Glutamatergic neuron (in vitro differentiated cells): ENCODE measurements around the gene DOK3. TPM values are rescaled to one million over a fixed set of nuclear protein-coding genes. Genes with fewer than 3 reads are reported as not detected.
A peak's percentile ranks its signal among the peaks of the same experiment; 100 is the strongest.

Experiments used
- DNase-seq: peaks from one replicate; pipeline ENCODE4 v3.0.0; 2022
- H3K27ac Mint-ChIP-seq: one replicate; pipeline ENCODE4 v1.8.0; 2020; ENCODE audit warnings: mild to moderate bottlenecking, mixed read lengths, inconsistent platforms; ENCODE audit not compliant: unreplicated experiment
- H3K27me3 Mint-ChIP-seq: one replicate; pipeline ENCODE4 v1.8.0; 2020; ENCODE audit warnings: mild to moderate bottlenecking, moderate library complexity, mixed read lengths, inconsistent platforms; ENCODE audit not compliant: unreplicated experiment
- H3K36me3 Mint-ChIP-seq: one replicate; pipeline ENCODE4 v1.8.0; 2020; ENCODE audit warnings: mild to moderate bottlenecking, mixed read lengths, inconsistent platforms; ENCODE audit not compliant: unreplicated experiment
- H3K4me1 Mint-ChIP-seq: one replicate; pipeline ENCODE4 v1.8.0; 2020; ENCODE audit warnings: mild to moderate bottlenecking, low read depth, mixed read lengths, inconsistent platforms; ENCODE audit not compliant: unreplicated experiment
- H3K4me3 Mint-ChIP-seq: one replicate; pipeline ENCODE4 v1.8.0; 2020; ENCODE audit warnings: mild to moderate bottlenecking, mixed read lengths, inconsistent platforms; ENCODE audit not compliant: unreplicated experiment
- H3K9me3 Mint-ChIP-seq: one replicate; pipeline ENCODE4 v1.8.0; 2020; ENCODE audit warnings: mild to moderate bottlenecking, moderate library complexity, mixed read lengths, inconsistent platforms; ENCODE audit not compliant: unreplicated experiment
- total RNA-seq: library from RNA; stranded (reverse); fragmentation: NEBNext Ultra II Directional; extraction: Animal tissue kit (Norgen Biotek cat#: 25700); gene quantifications from one replicate; pipeline ENCODE4 v1.2.1, GENCODE V29; 2021; ENCODE audit not compliant: unreplicated experiment
- TF ChIP-seq, protein P1 (sequence below): fragments of 200-600 bp; sonication (generic); IDR thresholded peaks from one replicate; pipeline ENCODE4 v1.5.0; 2021; ENCODE audit not compliant: partially characterized antibody, unreplicated experiment

DOK3 gene
- total RNA-seq, 1 donor from 2014 or later, result 29.2 TPM

DNA sequence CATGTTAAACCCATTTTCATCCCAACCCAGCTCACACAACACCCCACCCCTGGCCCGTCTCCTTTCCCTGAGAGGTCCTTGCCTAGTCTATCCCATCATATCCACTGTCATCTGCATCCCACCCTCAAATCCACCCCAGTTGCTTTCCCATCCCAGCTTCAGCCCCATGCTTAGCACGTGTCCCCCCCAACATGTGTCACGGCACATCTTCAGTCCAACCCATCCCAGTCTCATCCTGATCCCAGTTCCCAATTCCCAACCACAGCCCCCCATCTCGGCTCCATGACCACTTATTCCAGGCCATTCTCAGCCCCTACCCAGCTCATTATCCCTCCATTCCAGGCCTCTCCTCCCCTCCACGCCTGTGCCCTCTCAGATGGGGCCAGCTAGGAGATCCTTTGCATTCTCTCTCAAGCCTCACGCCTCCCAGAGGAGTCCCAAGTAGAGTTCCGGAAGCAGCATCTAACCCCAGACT lies 35.6 kb downstream of the DOK3 start:
- peak overlapping the region; percentile 95 for H3K27ac Mint-ChIP-seq
- H3K9me3 Mint-ChIP-seq, result peaks cover 45% of the 10 kb centered on the region
- DNase-seq, result no peak
- TF ChIP-seq, protein P1, sequence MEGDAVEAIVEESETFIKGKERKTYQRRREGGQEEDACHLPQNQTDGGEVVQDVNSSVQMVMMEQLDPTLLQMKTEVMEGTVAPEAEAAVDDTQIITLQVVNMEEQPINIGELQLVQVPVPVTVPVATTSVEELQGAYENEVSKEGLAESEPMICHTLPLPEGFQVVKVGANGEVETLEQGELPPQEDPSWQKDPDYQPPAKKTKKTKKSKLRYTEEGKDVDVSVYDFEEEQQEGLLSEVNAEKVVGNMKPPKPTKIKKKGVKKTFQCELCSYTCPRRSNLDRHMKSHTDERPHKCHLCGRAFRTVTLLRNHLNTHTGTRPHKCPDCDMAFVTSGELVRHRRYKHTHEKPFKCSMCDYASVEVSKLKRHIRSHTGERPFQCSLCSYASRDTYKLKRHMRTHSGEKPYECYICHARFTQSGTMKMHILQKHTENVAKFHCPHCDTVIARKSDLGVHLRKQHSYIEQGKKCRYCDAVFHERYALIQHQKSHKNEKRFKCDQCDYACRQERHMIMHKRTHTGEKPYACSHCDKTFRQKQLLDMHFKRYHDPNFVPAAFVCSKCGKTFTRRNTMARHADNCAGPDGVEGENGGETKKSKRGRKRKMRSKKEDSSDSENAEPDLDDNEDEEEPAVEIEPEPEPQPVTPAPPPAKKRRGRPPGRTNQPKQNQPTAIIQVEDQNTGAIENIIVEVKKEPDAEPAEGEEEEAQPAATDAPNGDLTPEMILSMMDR, result no peak
- H3K4me3 Mint-ChIP-seq, result peak overlapping the region; percentile 80
- peaks cover 54% of the 10 kb centered on the region for H3K27me3 Mint-ChIP-seq
- no peaks in the 10 kb centered on the region for H3K36me3 Mint-ChIP-seq
- peaks cover 44% of the 10 kb centered on the region for H3K4me1 Mint-ChIP-seq

DNA sequence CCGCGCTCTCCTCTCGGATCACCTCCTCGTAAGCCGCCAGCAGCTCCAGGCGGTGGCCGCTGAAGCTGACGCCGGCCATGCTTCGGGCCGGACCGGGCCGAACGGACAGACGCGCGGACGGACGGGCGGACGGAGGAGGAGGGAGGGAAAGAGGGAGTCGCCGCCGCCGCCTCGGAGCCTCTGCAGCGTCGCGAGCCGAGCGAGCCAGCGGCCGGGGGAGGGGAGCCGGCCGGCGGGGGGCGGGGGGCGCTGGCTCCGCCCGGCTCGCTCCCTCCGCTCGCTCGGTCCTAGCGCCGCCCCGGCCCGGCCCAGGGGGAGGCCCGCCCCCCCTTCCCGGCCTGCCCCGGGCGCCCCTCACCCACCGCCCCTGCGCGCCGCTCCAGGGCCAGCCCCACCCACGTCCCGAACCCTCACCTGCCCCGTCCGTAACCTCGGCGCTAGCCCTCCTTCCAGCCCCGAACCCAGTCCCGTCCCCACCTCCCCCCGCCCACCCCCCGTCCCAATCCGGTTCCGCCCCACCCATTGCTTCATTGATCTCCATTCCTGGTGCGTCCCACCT lies 36.1 kb downstream of the DOK3 start, which contains the start of gene DBN1:
Gene DBN1 (minus strand): TSS at position 192 of the 559 bp plus-strand sequence. CDS start 113 bp downstream, at position 79.
- no peaks in the 10 kb centered on the region for H3K36me3 Mint-ChIP-seq
- peak within 1 kb of the TSS; percentile 80 for H3K4me3 Mint-ChIP-seq
- H3K27ac Mint-ChIP-seq, result peak within 1 kb of the TSS; percentile 95
- TF ChIP-seq, protein P1, result no peak
- H3K27me3 Mint-ChIP-seq, result peaks cover 59% of the 10 kb centered on the region
- DNase-seq, result peak; percentile 81
- peaks cover 50% of the 10 kb centered on the region for H3K9me3 Mint-ChIP-seq
- H3K4me1 Mint-ChIP-seq, result peaks cover 47% of the 10 kb centered on the region

DNA sequence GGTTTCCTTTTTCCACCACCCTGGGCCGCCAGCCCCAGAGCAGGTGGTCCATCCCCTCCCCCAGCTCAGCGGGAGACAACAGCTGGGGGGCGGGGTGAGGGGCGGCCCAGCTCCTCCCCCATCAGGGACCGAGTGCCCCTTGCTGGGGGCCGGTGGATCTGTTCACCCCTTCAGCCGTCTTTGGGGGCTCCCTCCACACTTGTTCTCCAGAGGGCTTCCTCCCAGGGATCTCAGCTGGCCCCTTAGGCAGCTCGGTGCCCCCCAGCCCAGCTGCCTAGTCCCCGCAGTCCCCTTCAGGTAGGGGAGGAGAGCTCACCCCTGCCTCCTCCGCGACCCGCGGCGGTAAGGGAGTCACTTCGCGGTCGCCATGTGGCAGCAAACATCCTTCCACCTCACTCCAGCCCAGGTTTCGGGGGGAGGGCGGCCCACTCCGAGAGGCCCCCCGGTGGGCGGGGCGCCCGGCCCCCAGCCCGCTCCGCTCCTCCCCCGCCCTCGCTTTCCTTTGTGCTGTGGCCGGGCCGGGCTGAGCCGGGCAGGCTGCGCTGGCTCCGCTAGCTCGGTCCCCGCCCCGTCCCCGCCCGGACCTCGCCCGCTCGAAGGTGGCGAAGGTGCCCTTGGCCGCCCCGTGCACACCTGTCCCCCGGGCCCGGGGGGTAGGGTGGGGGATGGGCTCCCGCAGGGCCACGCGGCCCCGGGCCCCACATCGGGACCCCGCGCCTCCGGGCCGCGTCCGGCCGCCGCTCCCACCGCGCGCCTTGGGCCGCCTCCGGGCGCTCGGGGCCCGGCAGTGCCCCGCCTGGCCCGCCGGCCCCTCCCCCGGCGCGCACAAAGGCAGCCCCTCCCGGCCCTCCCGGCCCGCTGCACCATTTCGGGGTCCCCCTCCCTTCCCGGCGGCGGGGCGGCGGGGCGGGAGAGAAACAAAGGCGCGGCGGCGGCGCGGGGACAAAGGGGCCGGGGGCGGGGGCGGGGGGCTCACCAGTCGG lies 36.9 kb downstream of the DOK3 start:
- Mint-ChIP-seq H3K9me3 (peaks cover 53% of the 10 kb centered on the region), H3K27me3 (peaks cover 62% of the 10 kb centered on the region), H3K4me1 (peaks cover 46% of the 10 kb centered on the region), H3K36me3 (no peaks in the 10 kb centered on the region), H3K27ac (peak overlapping the region; percentile 100), H3K4me3 (peak overlapping the region; percentile 95)
- TF ChIP-seq, protein P1, result no peak
- peak; percentile 86 for DNase-seq

DNA sequence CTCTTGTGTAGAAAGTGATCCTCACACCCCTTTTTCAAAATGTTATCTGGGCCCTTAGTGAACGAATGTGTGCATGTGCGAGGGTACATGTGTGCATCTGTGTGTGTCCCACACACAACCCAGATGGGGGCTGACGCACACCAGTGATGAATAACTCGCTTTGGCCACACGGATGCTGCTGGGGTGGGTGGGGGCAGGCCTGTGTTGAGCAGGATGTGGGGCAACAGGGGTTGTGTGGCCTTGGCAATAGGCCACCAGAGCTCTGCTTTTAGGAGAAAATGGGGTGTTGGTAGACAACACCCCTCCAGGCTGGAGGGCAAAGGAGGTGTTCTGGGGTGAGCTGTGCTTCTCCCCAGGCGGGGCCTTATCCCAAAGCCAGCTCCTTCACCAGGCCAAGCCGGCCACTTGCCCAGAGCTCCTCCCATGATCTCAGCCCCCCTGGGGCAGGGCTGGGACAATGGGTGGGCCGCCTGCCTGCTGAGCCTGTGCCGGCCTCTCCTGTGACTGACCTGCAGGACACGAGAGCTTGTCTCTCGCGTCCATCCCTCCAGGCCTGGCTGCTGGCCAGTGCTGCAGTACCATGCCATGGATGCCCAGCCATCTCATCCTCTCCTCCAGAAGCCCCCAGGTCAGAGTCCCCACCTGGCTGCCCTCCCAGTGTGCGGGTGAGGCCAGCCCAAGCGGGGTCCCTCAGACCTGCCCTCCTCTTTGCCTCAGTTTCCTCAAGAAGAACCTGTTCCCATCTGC lies 37.8 kb downstream of the DOK3 start:
- Mint-ChIP-seq H3K9me3 (peaks cover 55% of the 10 kb centered on the region), H3K27me3 (peaks cover 62% of the 10 kb centered on the region), H3K36me3 (no peaks in the 10 kb centered on the region), H3K27ac (peak overlapping the region; percentile 100), H3K4me1 (peaks cover 46% of the 10 kb centered on the region), H3K4me3 (peak overlapping the region; percentile 95)
- TF ChIP-seq, protein P1, result no peak
- peak; percentile 86 for DNase-seq
